Cerebellar cortex (tissue), 1 donor: ENCODE results near the gene ADGRV1.
"Not testable (repeated sequence)": the region's sequence is repeated elsewhere in the genome, so short reads cannot be mapped to it uniquely, and the experiment has no call there.

ENCODE experiments used
- DNase-seq: peaks from one replicate; pipeline ENCODE4 v3.0.0-alpha.2; 2015; ENCODE audit warnings: low spot score

ADGRV1 gene

GRCh38 chr5:91061946-91062562, 503.5 kb downstream of the ADGRV1 start:
- no peak for DNase-seq

DNA sequence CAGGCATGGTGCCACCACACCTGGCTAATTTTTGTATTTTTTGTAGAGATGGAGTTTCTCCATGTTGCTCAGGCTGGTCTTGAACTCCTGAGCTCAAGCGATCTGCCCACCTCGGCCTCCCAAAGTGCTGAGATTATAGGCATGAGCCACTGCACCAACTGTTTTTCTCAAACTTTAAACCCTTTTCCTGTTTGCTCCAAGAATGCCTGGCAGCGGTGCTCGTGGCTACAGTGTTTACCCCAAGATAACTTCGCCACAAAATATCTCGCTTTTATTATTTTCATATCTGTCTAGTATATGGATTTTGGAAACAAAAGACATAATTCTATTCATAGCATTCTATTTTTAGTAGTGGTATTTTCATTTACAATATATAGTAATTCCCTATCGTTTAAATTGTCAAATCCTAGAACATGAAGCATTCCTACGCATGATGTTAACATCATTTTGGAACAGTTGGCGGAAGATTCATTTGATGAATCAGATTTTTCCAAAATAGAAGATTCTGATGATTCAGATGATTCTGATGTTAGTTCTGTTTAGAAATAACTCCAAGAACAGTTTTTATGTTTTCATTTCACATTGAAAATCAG, 504.6 kb downstream of the ADGRV1 start:
- not testable (repeated sequence) for DNase-seq

DNA sequence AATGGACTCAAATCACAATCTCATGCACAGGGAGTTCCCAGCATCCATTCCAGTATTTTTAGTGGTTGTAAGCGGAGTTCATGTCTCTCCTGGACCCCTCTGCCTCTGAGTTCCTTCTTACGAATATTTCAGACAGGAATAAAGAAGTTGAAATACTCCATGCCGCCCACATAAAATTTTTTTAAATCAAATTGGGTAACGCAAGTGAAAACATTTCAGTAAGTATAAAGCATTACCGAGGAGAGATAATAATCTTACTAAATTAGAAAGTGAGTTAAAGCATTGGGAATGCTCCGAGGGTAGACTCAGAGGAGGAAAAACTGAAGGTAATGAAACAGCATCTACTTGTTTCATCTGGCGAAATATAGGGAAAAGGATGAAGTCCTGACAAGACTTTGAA, 506.9 kb downstream of the ADGRV1 start:
- DNase-seq = no peak

GRCh38 chr5:91069364-91069763, 510.8 kb downstream of the ADGRV1 start:
- DNase-seq = no peak

DNA sequence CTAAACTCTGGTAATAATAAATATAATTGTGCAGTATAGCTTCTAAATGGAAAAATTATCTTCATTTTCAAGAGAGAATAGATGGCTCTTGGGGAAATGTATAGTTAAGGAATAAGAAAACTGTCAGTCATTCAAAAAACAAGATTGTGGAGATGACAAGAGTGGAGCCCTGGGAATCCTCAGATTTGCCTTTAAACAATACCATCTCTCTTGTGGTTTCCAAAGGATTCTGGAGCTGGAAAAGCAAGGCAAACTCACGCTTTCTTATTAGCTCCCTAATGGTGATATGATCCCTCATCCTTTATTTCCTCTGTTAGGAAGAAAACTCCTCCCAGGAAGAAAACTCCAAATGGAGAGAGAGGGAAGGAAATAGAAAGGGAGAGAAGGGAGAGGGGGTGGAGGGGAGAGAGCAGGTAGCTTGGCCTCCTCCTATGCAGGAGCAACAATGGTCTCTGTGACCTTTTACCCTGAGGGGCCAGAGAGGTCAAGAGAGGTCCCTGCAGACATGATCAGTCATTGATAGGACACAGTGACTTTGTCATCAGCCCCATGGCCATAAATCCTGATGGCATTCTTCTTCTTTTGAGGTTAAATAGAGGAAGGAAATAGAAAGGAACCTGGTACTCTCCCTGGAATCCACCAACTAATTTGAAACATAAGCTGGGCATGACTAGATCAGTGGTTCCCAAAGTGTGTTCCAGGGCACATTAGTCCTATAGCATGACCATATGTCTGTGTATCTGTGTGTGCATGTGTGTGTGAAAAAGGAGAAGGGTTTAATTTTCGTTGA, 512.4 kb downstream of the ADGRV1 start:
- DNase-seq = no peak

GRCh38 chr5:91072881-91073280, 514.3 kb downstream of the ADGRV1 start:
- no peak for DNase-seq

DNA sequence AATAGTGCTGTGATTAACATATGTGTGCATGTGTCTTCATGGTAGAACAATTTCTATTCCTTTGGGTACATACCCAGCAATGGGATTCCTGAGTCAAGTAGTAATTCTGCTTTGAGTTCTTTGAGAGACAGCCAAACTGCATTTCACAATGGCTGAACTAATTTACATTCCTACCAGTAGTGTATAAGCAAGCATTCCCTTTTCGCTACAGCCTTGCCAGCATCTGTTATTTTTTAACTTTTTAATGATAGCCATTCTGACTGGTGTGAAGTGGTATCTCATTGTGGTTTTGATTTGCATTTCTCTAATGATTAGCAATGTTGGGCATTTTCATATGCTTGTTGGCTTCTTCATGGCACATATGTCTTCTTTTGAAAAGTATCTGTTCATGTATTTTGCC, 516.0 kb downstream of the ADGRV1 start:
- no peak for DNase-seq

DNA sequence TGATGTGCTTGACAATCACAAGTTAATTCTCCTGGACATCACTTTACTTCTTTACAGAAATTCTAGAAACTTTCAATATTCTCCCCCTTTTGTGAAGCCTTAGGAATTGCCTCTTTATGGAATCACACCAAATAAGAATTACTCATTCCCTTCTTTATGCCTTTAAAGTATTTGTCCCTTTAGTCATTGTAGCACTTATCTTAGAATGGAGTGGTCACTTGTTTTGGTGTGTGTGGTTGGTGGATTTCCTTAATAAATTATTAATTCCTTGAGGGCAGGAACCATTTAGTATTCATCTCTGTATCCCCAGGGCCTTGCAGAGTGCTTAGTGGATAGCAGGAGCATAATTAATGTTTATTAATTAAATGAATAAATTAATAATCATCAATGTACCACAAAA, 517.5 kb downstream of the ADGRV1 start:
- DNase-seq = no peak

GRCh38 chr5:91077623-91078022, 519.0 kb downstream of the ADGRV1 start:
- DNase-seq = no peak

- DNase-seq = no peak
Observed at GRCh38 chr5:91079037-91079436, 520.4 kb downstream of the ADGRV1 start.

GRCh38 chr5:91089758-91090157, 531.2 kb downstream of the ADGRV1 start:
- no peak for DNase-seq

- no peak for DNase-seq
Observed at GRCh38 chr5:91090995-91091394, 532.4 kb downstream of the ADGRV1 start.

GRCh38 chr5:91091471-91092234, 533.1 kb downstream of the ADGRV1 start:
- no peak for DNase-seq

GRCh38 chr5:91092859-91093783, 534.5 kb downstream of the ADGRV1 start:
- DNase-seq = no peak

- DNase-seq = no peak
Observed at GRCh38 chr5:91095313-91095712, 536.7 kb downstream of the ADGRV1 start.

DNA sequence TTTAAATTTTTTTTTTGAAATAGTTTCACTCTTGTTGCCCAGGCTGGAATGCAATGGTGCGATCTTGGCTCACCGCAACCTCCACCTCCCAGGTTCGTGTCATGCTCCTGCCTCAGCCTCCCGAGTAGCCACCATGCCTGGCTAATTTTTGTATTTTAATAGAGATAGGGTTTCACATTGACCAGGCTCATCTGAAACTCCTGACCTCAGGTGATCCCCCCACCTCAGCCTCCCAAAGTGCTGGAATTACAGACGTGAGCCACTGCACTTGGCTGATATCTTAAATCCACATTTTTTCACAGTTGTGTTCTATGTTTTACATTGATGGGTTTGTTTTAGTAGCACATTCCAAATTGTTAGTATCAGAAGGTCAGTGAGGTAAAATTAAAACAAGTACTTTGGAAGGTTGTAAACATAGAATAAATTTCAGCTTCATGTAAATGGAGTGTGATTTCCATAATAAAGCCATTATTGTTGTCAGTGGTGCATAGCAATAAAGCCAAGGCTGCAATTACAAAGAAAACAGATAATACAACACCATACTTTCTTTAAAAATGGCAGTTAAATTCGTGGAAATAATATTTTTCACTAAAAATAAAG, 537.3 kb downstream of the ADGRV1 start:
- no peak for DNase-seq

- no peak for DNase-seq
Observed at GRCh38 chr5:91098541-91098940, 539.9 kb downstream of the ADGRV1 start.

DNA sequence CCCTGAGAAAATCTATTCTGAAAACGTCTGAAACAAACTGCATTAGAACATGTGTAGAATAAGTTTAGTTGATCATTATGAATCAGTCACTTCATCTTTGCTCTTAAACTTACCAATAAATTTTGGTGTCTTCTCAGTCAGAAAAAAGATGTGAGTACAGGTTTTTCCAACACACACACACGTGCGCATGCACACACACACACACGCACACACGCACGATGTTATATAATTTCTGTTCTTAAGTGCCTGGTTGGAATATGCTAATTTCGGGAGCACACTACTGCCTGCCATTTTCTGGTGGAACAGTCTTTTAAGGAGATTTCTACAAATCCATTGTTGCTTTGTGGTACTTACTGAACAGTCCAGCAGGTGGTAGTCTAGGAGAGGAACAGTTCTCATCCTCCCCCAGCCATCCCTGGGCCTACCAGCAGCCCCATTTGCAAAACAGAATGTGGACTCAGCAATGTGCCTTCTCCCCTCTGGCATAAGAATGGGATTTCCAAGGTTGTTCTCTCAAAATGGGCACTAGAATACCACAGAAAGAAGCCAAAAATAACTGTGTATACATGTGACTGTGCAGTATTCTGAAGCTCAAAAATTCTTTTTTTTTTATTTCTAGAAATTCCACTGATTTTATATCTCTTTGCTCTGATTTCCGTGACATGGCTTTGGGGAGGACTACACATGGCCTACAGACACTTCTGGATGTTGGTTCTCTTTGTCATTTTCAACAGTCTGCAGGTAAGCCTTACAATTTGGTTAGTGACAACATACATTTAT, 543.2 kb downstream of the ADGRV1 start:
- peak; percentile 92 for DNase-seq

- DNase-seq = no peak
Observed at GRCh38 chr5:91103353-91104061, 544.9 kb downstream of the ADGRV1 start.

DNA sequence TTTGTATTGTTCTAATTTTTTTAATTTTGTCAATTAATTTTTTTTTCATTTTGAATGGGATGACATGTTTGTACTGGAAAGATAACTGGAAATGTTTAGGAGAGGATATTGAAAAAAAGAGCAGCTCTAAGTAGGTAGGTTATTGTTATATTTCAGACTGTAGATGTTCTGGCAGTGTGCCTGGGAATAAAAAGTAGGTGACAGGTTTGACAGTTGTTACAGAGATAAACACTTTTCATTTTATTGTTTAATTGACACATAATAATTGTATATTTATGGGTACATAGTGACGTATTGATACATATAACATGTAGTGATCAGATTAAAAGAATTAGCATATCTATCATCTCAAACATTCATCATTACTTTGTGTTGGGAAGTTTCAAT, 545.5 kb downstream of the ADGRV1 start:
- no peak for DNase-seq
